GM13977 (cell line): Measurements from ENCODE around the gene CBX6.
"Not testable (repeated sequence)": the region's sequence is repeated elsewhere in the genome, so short reads cannot be mapped to it uniquely, and the experiment has no call there.

Experiments used
- DNase-seq: peaks from one replicate; pipeline ENCODE4 v3.0.0; 2012; ENCODE audit warnings: low spot score
- CTCF ChIP-seq: IDR thresholded peaks from 2 replicates; pipeline ENCODE4 v1.5.1; 2012; ENCODE audit warnings: mild to moderate bottlenecking, control low read depth; ENCODE audit not compliant: insufficient read depth; ENCODE audit errors: extremely low read depth, missing control alignments
- in situ Hi-C: fragments of 300-500 bp; cut with MboI; formaldehyde crosslinking; loops from one replicate; pipeline ENCODE4 v1.12.0; 2022; ENCODE audit warnings: low sequenced_read_pairs, low pct_unique_long_range_greater_than_20kb, mixed read lengths, inconsistent platforms; ENCODE audit not compliant: unreplicated experiment

CBX6 gene

GRCh38 chr22:38861170-38861876 lies 10.7 kb downstream of the CBX6 start:
- DNase-seq = no peak
- no peak for TF ChIP-seq CTCF
- in situ Hi-C loops = no loop called here

- in situ Hi-C loops = no loop called here
- no peak for DNase-seq
- TF ChIP-seq CTCF = no peak
Observed at GRCh38 chr22:38860283-38861169, 11.5 kb downstream of the CBX6 start.

- in situ Hi-C loops = no loop called here
- DNase-seq = no peak
Observed at GRCh38 chr22:38859581-38860282, 12.3 kb downstream of the CBX6 start.

GRCh38 chr22:38858492-38858891 lies 13.5 kb downstream of the CBX6 start:
- in situ Hi-C loops = no loop called here

More at GRCh38 chr22:38859581-38860282, 12.3 kb downstream of the CBX6 start:
- TF ChIP-seq CTCF = no peak

GRCh38 chr22:38854476-38854875 lies 17.5 kb downstream of the CBX6 start:
- DNase-seq, in situ Hi-C loops: not testable (repeated sequence)

More at GRCh38 chr22:38858492-38858891, 13.5 kb downstream of the CBX6 start:
- DNase-seq = no peak
- TF ChIP-seq CTCF = no peak

GRCh38 chr22:38853883-38854282 lies 18.1 kb downstream of the CBX6 start:
- DNase-seq, in situ Hi-C loops: not testable (repeated sequence)

- TF ChIP-seq CTCF = no peak
- no peak for DNase-seq
- in situ Hi-C loops = no loop called here
Observed at GRCh38 chr22:38853196-38853651, 18.8 kb downstream of the CBX6 start.
